IMR-90 (cell line): ENCODE measurements around the gene LRRC4C. TPM values are rescaled to one million over a fixed set of nuclear protein-coding genes. Genes with fewer than 3 reads are reported as not detected.

Source experiments
- ATAC-seq: fragments of 200-7000 bp; cut with Tn5 transposase; 2 replicates; pipeline ENCODE4 v1.9.1; 2020; ENCODE audit warnings: low read depth, mild to moderate bottlenecking, moderate library complexity
- BruUV-seq: library from RNA; stranded (reverse); fragments of 400-500 nt; replicated peaks from 2 replicates; lab custom pipeline; 2021; lab: Mats Ljungman, UMichigan
- CTCF ChIA-PET: fragments of 300-600 bp; formaldehyde crosslinking; extraction: SDS; loops from one replicate; lab custom pipeline; 2021; ENCODE audit warnings: antibody characterized with exemption; lab: Yijun Ruan, JAX
- POLR2A ChIA-PET: fragments of 300-600 bp; sonication (Branson Sonifier 250); formaldehyde crosslinking; loops from one replicate; lab custom pipeline; 2022; ENCODE audit warnings: antibody characterized with exemption; ENCODE audit not compliant: unreplicated experiment; lab: Charles Lee
- DNase-seq: peaks from one replicate; pipeline ENCODE4 v3.0.0; 2013
- H2AFZ ChIP-seq: replicated peaks from 2 replicates; pipeline ENCODE3; 2013; ENCODE audit warnings: low read length, mild to moderate bottlenecking; ENCODE audit not compliant: poor library complexity
- H2AK5ac ChIP-seq: 2 replicates; pipeline ENCODE4 v1.6.1; 2013; ENCODE audit warnings: low read depth, low read length, inconsistent platforms
- H2AK9ac ChIP-seq: replicated peaks from 2 replicates; pipeline ENCODE3; 2013; ENCODE audit warnings: mild to moderate bottlenecking, low read depth, low read length, moderate library complexity; ENCODE audit not compliant: poor library complexity
- H2BK120ac ChIP-seq: 2 replicates; pipeline ENCODE4 v1.6.1; 2013; ENCODE audit warnings: low read depth, low read length, inconsistent platforms
- H2BK15ac ChIP-seq: 3 replicates; pipeline ENCODE4 v1.6.1; 2013; ENCODE audit warnings: low read depth, low read length, inconsistent platforms
- H2BK20ac ChIP-seq: 2 replicates; pipeline ENCODE4 v1.6.1; 2013; ENCODE audit warnings: low read depth, mild to moderate bottlenecking, inconsistent platforms, low read length, moderate library complexity
- H2BK5ac ChIP-seq: 2 replicates; pipeline ENCODE4 v1.6.1; 2013; ENCODE audit warnings: mild to moderate bottlenecking, low read depth, low read length, inconsistent platforms; ENCODE audit not compliant: poor library complexity, severe bottlenecking
- H3K14ac ChIP-seq: replicated peaks from 2 replicates; pipeline ENCODE4 v1.6.1; 2013; ENCODE audit warnings: low read depth, low read length, inconsistent platforms
- H3K18ac ChIP-seq: 2 replicates; pipeline ENCODE4 v1.6.1; 2013; ENCODE audit warnings: low read depth, low read length, control low read depth
- H3K23ac ChIP-seq: 2 replicates; pipeline ENCODE4 v1.6.1; 2013; ENCODE audit warnings: low read depth, low read length, inconsistent platforms
- H3K27ac ChIP-seq: 2 replicates; pipeline ENCODE4 v1.5.1; 2013; ENCODE audit warnings: mild to moderate bottlenecking, control low read depth, low read length; ENCODE audit not compliant: insufficient read depth
- H3K27me3 ChIP-seq: 2 replicates; pipeline ENCODE4 v1.6.1; 2013; ENCODE audit warnings: low read length; ENCODE audit not compliant: control insufficient read depth, insufficient read depth
- H3K36me3 ChIP-seq: 2 replicates; pipeline ENCODE4 v1.6.1; 2013; ENCODE audit warnings: low read length, mixed read lengths; ENCODE audit not compliant: control insufficient read depth, insufficient read depth
- H3K4ac ChIP-seq: 2 replicates; pipeline ENCODE4 v1.6.1; 2013; ENCODE audit warnings: low read depth, low read length, inconsistent platforms
- H3K4me1 ChIP-seq: 2 replicates; pipeline ENCODE4 v1.6.1; 2013; ENCODE audit warnings: low read length, mixed read lengths; ENCODE audit not compliant: control insufficient read depth, insufficient read depth
- H3K4me2 ChIP-seq: 2 replicates; pipeline ENCODE4 v1.6.1; 2013; ENCODE audit warnings: low read depth, mild to moderate bottlenecking, control low read depth, low read length, moderate library complexity
- H3K4me3 ChIP-seq: 2 replicates; pipeline ENCODE4 v1.5.1; 2013; ENCODE audit warnings: low read depth, mild to moderate bottlenecking, control low read depth, low read length, moderate library complexity; ENCODE audit not compliant: insufficient read depth
- H3K56ac ChIP-seq: 2 replicates; pipeline ENCODE4 v1.6.1; 2013; ENCODE audit warnings: low read length, inconsistent platforms; ENCODE audit not compliant: insufficient read depth; ENCODE audit errors: extremely low read depth
- H3K79me1 ChIP-seq, 2 experiments: 2 replicates each; pipeline ENCODE4 v1.6.1; 2013; ENCODE audit warnings: low read length in 2 of 2, inconsistent platforms in 1 of 2, low read depth in 1 of 2
- H3K9ac ChIP-seq: 2 replicates; pipeline ENCODE4 v1.6.1; 2013; ENCODE audit warnings: low read depth, low read length, control low read depth
- H3K9me1 ChIP-seq: 2 replicates; pipeline ENCODE4 v1.6.1; 2013; ENCODE audit warnings: low read length, inconsistent platforms; ENCODE audit not compliant: insufficient read depth
- H3K9me3 ChIP-seq: 2 replicates; pipeline ENCODE4 v1.6.1; 2013; ENCODE audit warnings: low read length; ENCODE audit not compliant: control insufficient read depth, insufficient read depth
- H4K20me1 ChIP-seq: 2 replicates; pipeline ENCODE4 v1.6.1; 2013; ENCODE audit warnings: low read length, inconsistent platforms; ENCODE audit not compliant: insufficient read depth
- H4K5ac ChIP-seq: 2 replicates; pipeline ENCODE4 v1.6.1; 2013; ENCODE audit warnings: mild to moderate bottlenecking, low read depth, low read length, control low read depth
- H4K8ac ChIP-seq, 2 experiments: 2 replicates each; pipeline ENCODE4 v1.6.1; 2013; ENCODE audit warnings: low read depth in 2 of 2, low read length in 2 of 2, control low read depth in 1 of 2, inconsistent platforms in 1 of 2
- H4K91ac ChIP-seq: 2 replicates; pipeline ENCODE4 v1.6.1; 2013; ENCODE audit warnings: low read depth, low read length, inconsistent platforms; ENCODE audit not compliant: insufficient read depth
- CHD1 ChIP-seq: IDR thresholded peaks from 2 replicates; pipeline ENCODE4 v1.6.1; 2012; ENCODE audit warnings: low read depth, low read length, improper control_type of control experiment
- MAFK ChIP-seq: IDR thresholded peaks from 2 replicates; pipeline ENCODE4 v1.6.1; 2012; ENCODE audit warnings: low read depth, low read length, improper control_type of control experiment
- NFE2L2 ChIP-seq: fragments of 150-350 bp; IDR thresholded peaks from 2 replicates; pipeline ENCODE4 v1.6.1; 2016; ENCODE audit warnings: low read depth, mild to moderate bottlenecking, low read length
- RCOR1 ChIP-seq: IDR thresholded peaks from 2 replicates; pipeline ENCODE4 v1.6.1; 2012; ENCODE audit warnings: mild to moderate bottlenecking, low read length, improper control_type of control experiment; ENCODE audit not compliant: insufficient replicate concordance
- RFX5 ChIP-seq: IDR thresholded peaks from 2 replicates; pipeline ENCODE4 v1.8.0; 2012; ENCODE audit warnings: low read depth, mild to moderate bottlenecking, low read length, moderate library complexity
- SMC3 ChIP-seq: fragments of 150-350 bp; IDR thresholded peaks from 2 replicates; pipeline ENCODE4 v1.6.1; 2016; ENCODE audit warnings: low read depth, mild to moderate bottlenecking, antibody characterized with exemption, low read length, moderate library complexity
- dilution Hi-C: fragments of 300-500 bp; cut with HindIII; formaldehyde crosslinking; loops from one replicate; pipeline ENCODE4 v1.14.3; 2018; ENCODE audit warnings: low sequenced_read_pairs; ENCODE audit not compliant: unreplicated experiment
- in situ Hi-C: fragments of 300-500 bp; cut with MboI; formaldehyde crosslinking; loops from 3 replicates; pipeline ENCODE4 v1.14.3; 2019; ENCODE audit warnings: low sequenced_read_pairs, inconsistent platforms, mixed read lengths
- intact Hi-C: fragments of 100-400 bp; cut with micrococcal nuclease; formaldehyde crosslinking; loops from 2 replicates; pipeline ENCODE4 v1.10.0; 2022
- polyA plus RNA-seq, 3 experiments: library from polyadenylated mRNA; depleted of rRNA; stranded (reverse); fragments of >200 nt; gene quantifications; 2 replicates each; pipeline ENCODE4 v1.2.3, GENCODE V29; 2012; ENCODE audit warnings: low replicate concordance in 1 of 3
- total RNA-seq: library from RNA; depleted of rRNA; stranded (reverse); fragments of >200 nt; gene quantifications from 2 replicates; pipeline ENCODE4 v1.2.3, GENCODE V29; 2012
- TF ChIP-seq, protein P1 (sequence below): fragments of 150-350 bp; IDR thresholded peaks from 2 replicates; pipeline ENCODE4 v1.6.1; 2017; ENCODE audit warnings: mild to moderate bottlenecking, antibody characterized with exemption, low read length, low read depth
- TF ChIP-seq, protein P2 (sequence below): fragments of 150-350 bp; IDR thresholded peaks from 2 replicates; pipeline ENCODE4 v1.6.1; 2016; ENCODE audit warnings: low read depth, mild to moderate bottlenecking, low read length, moderate library complexity, borderline replicate concordance

LRRC4C gene
- total and polyA plus RNA-seq, 2 of the 4 experiments (the other 2 are of a cell fraction), result under 0.01 to 0.03 TPM

DNA sequence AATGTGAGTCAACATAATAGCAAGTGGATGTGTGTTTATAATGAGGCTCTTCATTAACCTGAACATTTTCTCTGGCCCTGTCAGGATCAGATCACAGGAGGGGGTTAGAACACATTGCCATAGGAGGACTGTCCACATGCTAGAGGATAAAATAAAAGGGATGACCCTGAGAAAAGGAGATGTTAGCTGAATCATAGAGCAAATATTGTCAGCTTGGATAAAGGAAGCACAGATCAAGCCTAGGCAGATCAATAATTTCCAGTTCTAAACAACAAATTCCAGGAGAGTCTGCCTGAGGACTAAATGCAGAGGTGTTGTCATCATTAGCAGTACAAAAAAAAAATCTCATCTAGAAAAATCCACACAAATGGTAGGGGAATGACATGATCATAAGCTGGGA is 337.9 kb downstream of the LRRC4C start:
- Histone ChIP-seq H3K36me3 (no peaks in the 10 kb centered on the region), H2AFZ (no peak overlapping the region), H3K9me1 (no peaks in the 10 kb centered on the region), H3K4ac (no peak overlapping the region), H2AK5ac (no peak overlapping the region), H3K4me3 (no peak overlapping the region), H3K4me1 (no peaks in the 10 kb centered on the region), H3K23ac (no peak overlapping the region), H2BK15ac (no peak overlapping the region), H2BK20ac (no peak overlapping the region), H3K27me3 (no peaks in the 10 kb centered on the region), H4K5ac (no peak overlapping the region), H4K91ac (no peak overlapping the region), H3K14ac (no peak overlapping the region), H3K56ac (no peak overlapping the region), H2BK120ac (no peak overlapping the region), H3K4me2 (no peak overlapping the region), H2AK9ac (no peak overlapping the region), H4K8ac (no peak overlapping the region), H3K9ac (no peak overlapping the region), H3K27ac (no peak overlapping the region), H3K18ac (no peak overlapping the region), H2BK5ac (no peak overlapping the region), H3K9me3 (0 out of 2 replicates have a peak, but pooled peaks cover 3% of the 10 kb centered on the region), H4K20me1 (no peaks in the 10 kb centered on the region), H3K79me1 (no peaks in the 10 kb centered on the region)
- TF ChIP-seq RCOR1 (no peak), RFX5 (no peak), MAFK (no peak), CHD1 (no peak), NFE2L2 (no peak), SMC3 (no peak)
- TF ChIP-seq, protein P1, sequence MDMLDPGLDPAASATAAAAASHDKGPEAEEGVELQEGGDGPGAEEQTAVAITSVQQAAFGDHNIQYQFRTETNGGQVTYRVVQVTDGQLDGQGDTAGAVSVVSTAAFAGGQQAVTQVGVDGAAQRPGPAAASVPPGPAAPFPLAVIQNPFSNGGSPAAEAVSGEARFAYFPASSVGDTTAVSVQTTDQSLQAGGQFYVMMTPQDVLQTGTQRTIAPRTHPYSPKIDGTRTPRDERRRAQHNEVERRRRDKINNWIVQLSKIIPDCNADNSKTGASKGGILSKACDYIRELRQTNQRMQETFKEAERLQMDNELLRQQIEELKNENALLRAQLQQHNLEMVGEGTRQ, result no peak
- TF ChIP-seq, protein P2, sequence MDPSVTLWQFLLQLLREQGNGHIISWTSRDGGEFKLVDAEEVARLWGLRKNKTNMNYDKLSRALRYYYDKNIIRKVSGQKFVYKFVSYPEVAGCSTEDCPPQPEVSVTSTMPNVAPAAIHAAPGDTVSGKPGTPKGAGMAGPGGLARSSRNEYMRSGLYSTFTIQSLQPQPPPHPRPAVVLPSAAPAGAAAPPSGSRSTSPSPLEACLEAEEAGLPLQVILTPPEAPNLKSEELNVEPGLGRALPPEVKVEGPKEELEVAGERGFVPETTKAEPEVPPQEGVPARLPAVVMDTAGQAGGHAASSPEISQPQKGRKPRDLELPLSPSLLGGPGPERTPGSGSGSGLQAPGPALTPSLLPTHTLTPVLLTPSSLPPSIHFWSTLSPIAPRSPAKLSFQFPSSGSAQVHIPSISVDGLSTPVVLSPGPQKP, result no peak
- DNase-seq (no peak), ATAC-seq (no peak)
- ChIA-PET CTCF (no interaction called here), POLR2A (no interaction called here)
- dilution Hi-C loops, result no loop called here
- no TSS peak for BruUV-seq
- intact Hi-C loops, result no loop called here
- in situ Hi-C loops, result no loop called here
